Measurements from ENCODE around the gene CREBBP.

GRCh38 chr16:3799354-3799753, 81.2 kb downstream of the CREBBP start:
- TF ChIP-seq TARDBP (IDR thresholded peaks at IDR 0.05) (no peak), ELF4 (IDR thresholded peaks at IDR 0.05) (no peak), PKNOX1 (IDR thresholded peaks at IDR 0.05) (no peak), BHLHE40 (IDR thresholded peaks at IDR 0.05; ENCODE audit: borderline replicate concordance) (no peak), L3MBTL2 (conservative IDR thresholded peaks at IDR 0.05) (no peak)
